Measurements from ENCODE around the gene MICU2.

GRCh38 chr13:21541271-21541670 is 62.7 kb downstream of the MICU2 start:
- TF ChIP-seq ZNF274 (IDR thresholded peaks at IDR 0.05; ENCODE audit: low read depth, low read length) (no peak), SUZ12 (IDR thresholded peaks at IDR 0.05; ENCODE audit: extremely low read depth, insufficient read depth, insufficient read length) (no peak), YY1 (IDR thresholded peaks at IDR 0.05; ENCODE audit: insufficient read depth, insufficient read length) (no peak)

All from NT2/D1 (cell line).